ENCODE results near the gene ADGRV1. TPM values are rescaled to one million over a fixed set of nuclear protein-coding genes. Genes with fewer than 3 reads are reported as not detected.

Gene ADGRV1
- total RNA-seq, 1 donor from 2014 or later = 0.99 TPM

GRCh38 chr5:90636948-90637347, 78.4 kb downstream of the ADGRV1 start:
- no peak for DNase-seq (ENCODE audit: extremely low spot score, unreplicated experiment)
- Mint-ChIP-seq H3K9me3 (ENCODE audit: unreplicated experiment) (no peaks in the 10 kb centered on the region), H3K36me3 (ENCODE audit: unreplicated experiment) (no peaks in the 10 kb centered on the region), H3K27ac (ENCODE audit: unreplicated experiment) (no peak overlapping the region), H3K27me3 (ENCODE audit: unreplicated experiment) (peaks cover 12% of the 10 kb centered on the region), H3K4me1 (ENCODE audit: unreplicated experiment) (no peaks in the 10 kb centered on the region), H3K4me3 (ENCODE audit: unreplicated experiment) (no peak overlapping the region)
- TF ChIP-seq CTCF (IDR thresholded peaks at IDR 0.05) = no peak

GRCh38 chr5:90637731-90638130, 79.1 kb downstream of the ADGRV1 start:
- H3K36me3 Mint-ChIP-seq (ENCODE audit: unreplicated experiment) = no peaks in the 10 kb centered on the region
- H3K27me3 Mint-ChIP-seq (ENCODE audit: unreplicated experiment) = peaks cover 13% of the 10 kb centered on the region
- no peaks in the 10 kb centered on the region for H3K4me1 Mint-ChIP-seq (ENCODE audit: unreplicated experiment)
- no peaks in the 10 kb centered on the region for H3K9me3 Mint-ChIP-seq (ENCODE audit: unreplicated experiment)
- no peak for TF ChIP-seq CTCF (IDR thresholded peaks at IDR 0.05)
- no peak overlapping the region for H3K27ac Mint-ChIP-seq (ENCODE audit: unreplicated experiment)
- no peak overlapping the region for H3K4me3 Mint-ChIP-seq (ENCODE audit: unreplicated experiment)
- no peak for DNase-seq (ENCODE audit: extremely low spot score, unreplicated experiment)

GRCh38 chr5:90638878-90639277, 80.3 kb downstream of the ADGRV1 start:
- Mint-ChIP-seq H3K27me3 (ENCODE audit: unreplicated experiment) (peaks cover 14% of the 10 kb centered on the region), H3K36me3 (ENCODE audit: unreplicated experiment) (no peaks in the 10 kb centered on the region), H3K4me3 (ENCODE audit: unreplicated experiment) (no peak overlapping the region), H3K9me3 (ENCODE audit: unreplicated experiment) (no peaks in the 10 kb centered on the region), H3K27ac (ENCODE audit: unreplicated experiment) (no peak overlapping the region), H3K4me1 (ENCODE audit: unreplicated experiment) (no peaks in the 10 kb centered on the region)
- TF ChIP-seq CTCF (IDR thresholded peaks at IDR 0.05) = no peak
- no peak for DNase-seq (ENCODE audit: extremely low spot score, unreplicated experiment)

GRCh38 chr5:90640484-90641059, 82.0 kb downstream of the ADGRV1 start:
- no peaks in the 10 kb centered on the region for H3K9me3 Mint-ChIP-seq (ENCODE audit: unreplicated experiment)
- no peak overlapping the region for H3K4me3 Mint-ChIP-seq (ENCODE audit: unreplicated experiment)

GRCh38 chr5:90641528-90641927, 82.9 kb downstream of the ADGRV1 start:
- H3K27me3 Mint-ChIP-seq (ENCODE audit: unreplicated experiment) = peaks cover 9% of the 10 kb centered on the region
- no peaks in the 10 kb centered on the region for H3K36me3 Mint-ChIP-seq (ENCODE audit: unreplicated experiment)
- no peak for TF ChIP-seq CTCF (IDR thresholded peaks at IDR 0.05)
- H3K9me3 Mint-ChIP-seq (ENCODE audit: unreplicated experiment) = no peaks in the 10 kb centered on the region
- H3K4me3 Mint-ChIP-seq (ENCODE audit: unreplicated experiment) = no peak overlapping the region
- no peak overlapping the region for H3K27ac Mint-ChIP-seq (ENCODE audit: unreplicated experiment)
- peaks cover 2% of the 10 kb centered on the region for H3K4me1 Mint-ChIP-seq (ENCODE audit: unreplicated experiment)
- no peak for DNase-seq (ENCODE audit: extremely low spot score, unreplicated experiment)

More at GRCh38 chr5:90640484-90641059, 82.0 kb downstream of the ADGRV1 start:
- Mint-ChIP-seq H3K27ac (ENCODE audit: unreplicated experiment) (no peak overlapping the region), H3K4me1 (ENCODE audit: unreplicated experiment) (peaks cover 2% of the 10 kb centered on the region), H3K36me3 (ENCODE audit: unreplicated experiment) (no peaks in the 10 kb centered on the region), H3K27me3 (ENCODE audit: unreplicated experiment) (peaks cover 9% of the 10 kb centered on the region)
- TF ChIP-seq CTCF (IDR thresholded peaks at IDR 0.05) = no peak
- DNase-seq (ENCODE audit: extremely low spot score, unreplicated experiment) = no peak
